ENCODE results near the gene SAMD3.
"Not testable (repeated sequence)": the region's sequence is repeated elsewhere in the genome, so short reads cannot be mapped to it uniquely, and the experiment has no call there.

SAMD3 gene

GRCh38 chr6:130187335-130188206, 35.2 kb downstream of the SAMD3 start:
- no peak for TF ChIP-seq POLR2AphosphoS5 (IDR thresholded peaks at IDR 0.05; ENCODE audit: low read depth, low read length)
- no peak for TF ChIP-seq TAF1 (IDR thresholded peaks at IDR 0.05; ENCODE audit: borderline replicate concordance, low read depth, low read length)
- TF ChIP-seq POLR2A (IDR thresholded peaks at IDR 0.05; ENCODE audit: low read depth, low read length) = no peak
- no peak for DNase-seq (ENCODE audit: insufficient read length)
- no peak for FAIRE-seq

- TF ChIP-seq POLR2A (IDR thresholded peaks at IDR 0.05; ENCODE audit: low read depth, low read length) = no peak
- TF ChIP-seq POLR2AphosphoS5 (IDR thresholded peaks at IDR 0.05; ENCODE audit: low read depth, low read length) = no peak
- no peak for TF ChIP-seq TAF1 (IDR thresholded peaks at IDR 0.05; ENCODE audit: borderline replicate concordance, low read depth, low read length)
- FAIRE-seq = no peak
- no peak for DNase-seq (ENCODE audit: insufficient read length)
Observed at GRCh38 chr6:130185658-130186057, 37.1 kb downstream of the SAMD3 start.

- DNase-seq (ENCODE audit: insufficient read length) (no peak), FAIRE-seq (peak; percentile 71)
- TF ChIP-seq TAF1 (IDR thresholded peaks at IDR 0.05; ENCODE audit: borderline replicate concordance, low read depth, low read length) = no peak
- no peak for TF ChIP-seq POLR2A (IDR thresholded peaks at IDR 0.05; ENCODE audit: low read depth, low read length)
- TF ChIP-seq POLR2AphosphoS5 (IDR thresholded peaks at IDR 0.05; ENCODE audit: low read depth, low read length) = no peak
Observed at GRCh38 chr6:130183271-130184222, 39.2 kb downstream of the SAMD3 start.

DNA sequence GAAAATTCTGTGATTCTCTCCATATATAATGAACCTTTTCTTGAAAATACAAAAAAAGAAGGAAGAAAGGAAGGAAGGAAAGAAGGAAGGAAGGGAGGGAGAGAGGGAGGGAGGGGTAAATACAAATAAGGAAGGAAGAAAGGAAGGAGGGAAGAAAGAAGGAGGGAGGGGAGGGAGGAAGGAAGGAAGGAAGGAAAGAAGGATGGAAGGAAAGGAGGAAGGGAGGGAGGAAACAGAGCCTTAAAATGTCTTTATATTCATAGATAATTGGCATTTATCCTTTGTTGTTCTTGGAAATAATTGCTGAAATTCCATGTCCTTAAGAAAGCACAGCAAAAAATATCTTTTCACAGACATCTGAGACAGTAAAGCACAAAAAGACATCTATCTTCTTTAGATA, 40.3 kb downstream of the SAMD3 start:
- FAIRE-seq (no peak), DNase-seq (ENCODE audit: insufficient read length) (no peak)
- no peak for TF ChIP-seq TAF1 (IDR thresholded peaks at IDR 0.05; ENCODE audit: borderline replicate concordance, low read depth, low read length)
- no peak for TF ChIP-seq POLR2AphosphoS5 (IDR thresholded peaks at IDR 0.05; ENCODE audit: low read depth, low read length)
- no peak for TF ChIP-seq POLR2A (IDR thresholded peaks at IDR 0.05; ENCODE audit: low read depth, low read length)

DNA sequence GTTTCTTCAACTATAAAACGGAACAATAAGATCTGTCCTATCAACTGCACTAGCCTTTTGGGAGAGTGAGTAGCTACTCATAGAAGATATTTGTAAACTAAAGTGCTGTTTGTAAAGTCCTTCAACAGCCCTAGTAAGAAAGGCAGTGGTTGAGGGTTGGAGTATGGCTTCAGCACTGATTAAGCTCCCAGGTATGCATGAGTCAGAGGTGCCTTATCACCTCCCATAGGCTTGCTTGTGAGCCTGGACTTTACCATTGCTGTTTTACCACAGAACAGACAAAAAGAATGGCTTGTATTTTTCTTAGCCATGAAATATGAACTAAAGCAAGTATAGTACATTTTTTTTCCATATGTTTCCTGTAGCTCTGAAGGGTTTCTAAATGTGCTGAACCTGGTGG, 44.1 kb downstream of the SAMD3 start:
- DNase-seq (ENCODE audit: insufficient read length) (no peak), FAIRE-seq (no peak)
- TF ChIP-seq POLR2AphosphoS5 (IDR thresholded peaks at IDR 0.05; ENCODE audit: low read depth, low read length) = no peak
- TF ChIP-seq POLR2A (IDR thresholded peaks at IDR 0.05; ENCODE audit: low read depth, low read length) = no peak
- TF ChIP-seq TAF1 (IDR thresholded peaks at IDR 0.05; ENCODE audit: borderline replicate concordance, low read depth, low read length) = no peak

GRCh38 chr6:130176378-130176777, 46.4 kb downstream of the SAMD3 start:
- no peak for TF ChIP-seq POLR2AphosphoS5 (IDR thresholded peaks at IDR 0.05; ENCODE audit: low read depth, low read length)
- TF ChIP-seq POLR2A (IDR thresholded peaks at IDR 0.05; ENCODE audit: low read depth, low read length) = no peak
- TF ChIP-seq TAF1 (IDR thresholded peaks at IDR 0.05; ENCODE audit: borderline replicate concordance, low read depth, low read length) = no peak
- FAIRE-seq = no peak

DNA sequence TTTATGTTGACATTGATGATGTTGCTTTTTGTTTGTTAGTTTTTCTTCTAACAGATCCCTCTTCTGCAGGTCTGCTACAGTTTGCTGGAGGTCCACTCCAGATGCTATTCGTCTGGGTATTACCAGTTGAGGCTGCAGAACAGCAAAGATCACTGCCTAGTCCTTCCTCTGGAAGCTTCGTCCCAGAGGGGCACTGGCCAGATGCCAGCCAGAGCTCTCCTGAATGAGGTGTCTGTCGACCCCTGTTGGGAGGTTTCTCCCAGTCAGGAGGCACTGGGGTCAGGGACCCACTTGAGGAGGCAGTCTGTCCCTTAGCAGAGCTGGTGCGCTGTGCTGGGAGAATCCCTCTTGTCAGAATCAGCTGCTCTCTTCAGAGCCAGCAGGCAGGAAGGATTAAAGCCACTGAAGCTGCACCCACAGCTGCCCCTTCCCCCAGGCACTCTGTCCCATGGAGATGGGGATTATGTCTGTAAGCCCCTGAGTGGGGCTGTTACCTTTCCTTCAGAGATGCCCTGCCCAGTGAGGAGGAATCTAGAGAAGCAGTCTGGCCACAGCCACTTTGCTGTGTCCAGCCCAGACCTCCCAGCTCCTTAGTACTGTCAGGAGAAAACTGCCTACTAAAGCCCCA, 49.3 kb downstream of the SAMD3 start:
- FAIRE-seq; DNase-seq (ENCODE audit: insufficient read length): not testable (repeated sequence)

More at GRCh38 chr6:130176378-130176777, 46.4 kb downstream of the SAMD3 start:
- no peak for DNase-seq (ENCODE audit: insufficient read length)

DNA sequence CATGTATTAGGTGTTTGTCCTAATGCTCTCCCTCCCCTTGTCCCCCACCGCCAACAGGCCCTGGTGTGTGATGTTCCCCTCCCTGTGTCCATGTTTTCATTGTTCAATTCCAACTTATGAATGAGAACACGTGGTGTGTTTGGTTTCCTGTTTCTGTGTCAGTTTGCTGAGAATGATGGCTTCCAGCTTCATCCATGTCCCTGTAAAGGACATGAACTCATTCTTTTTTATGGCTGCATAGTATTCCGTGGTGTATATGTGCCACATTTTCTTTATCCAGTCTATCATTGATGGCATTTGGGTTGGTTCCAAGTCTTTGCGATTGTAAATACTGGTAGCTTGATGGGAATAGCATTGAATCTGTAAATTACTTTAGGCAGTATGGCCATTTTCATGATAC, 52.6 kb downstream of the SAMD3 start:
- not testable (repeated sequence) for DNase-seq (ENCODE audit: insufficient read length); FAIRE-seq

- DNase-seq (ENCODE audit: insufficient read length) (no peak), FAIRE-seq (no peak)
- TF ChIP-seq POLR2A (IDR thresholded peaks at IDR 0.05; ENCODE audit: low read depth, low read length) (no peak), TAF1 (IDR thresholded peaks at IDR 0.05; ENCODE audit: borderline replicate concordance, low read depth, low read length) (no peak), POLR2AphosphoS5 (IDR thresholded peaks at IDR 0.05; ENCODE audit: low read depth, low read length) (no peak)
Observed at GRCh38 chr6:130167655-130168054, 55.1 kb downstream of the SAMD3 start.

- FAIRE-seq (no peak), DNase-seq (ENCODE audit: insufficient read length) (no peak)
- TF ChIP-seq POLR2AphosphoS5 (IDR thresholded peaks at IDR 0.05; ENCODE audit: low read depth, low read length) (no peak), POLR2A (IDR thresholded peaks at IDR 0.05; ENCODE audit: low read depth, low read length) (no peak), TAF1 (IDR thresholded peaks at IDR 0.05; ENCODE audit: borderline replicate concordance, low read depth, low read length) (no peak)
Observed at GRCh38 chr6:130164251-130164650, 58.5 kb downstream of the SAMD3 start.

DNA sequence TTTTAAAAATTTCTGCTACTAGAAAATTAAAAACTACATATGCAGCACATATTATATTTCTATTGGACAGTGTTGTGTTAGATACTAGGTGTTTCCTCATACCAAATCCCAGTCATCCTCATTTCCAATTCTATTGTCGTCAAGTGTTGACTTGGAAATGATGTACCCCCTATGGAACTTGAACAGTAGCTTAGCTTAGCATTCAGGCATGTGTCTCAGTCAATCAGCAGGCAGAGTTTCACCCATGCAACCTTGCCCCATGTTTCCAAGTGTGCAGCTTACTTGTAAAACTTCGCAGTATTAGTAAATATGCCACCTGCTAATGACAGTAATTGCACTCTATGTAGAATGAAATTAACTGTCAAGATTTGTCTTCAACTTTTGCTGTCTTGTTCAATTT, 59.5 kb downstream of the SAMD3 start:
- DNase-seq (ENCODE audit: insufficient read length) = no peak
- no peak for TF ChIP-seq POLR2AphosphoS5 (IDR thresholded peaks at IDR 0.05; ENCODE audit: low read depth, low read length)
- no peak for TF ChIP-seq POLR2A (IDR thresholded peaks at IDR 0.05; ENCODE audit: low read depth, low read length)
- TF ChIP-seq TAF1 (IDR thresholded peaks at IDR 0.05; ENCODE audit: borderline replicate concordance, low read depth, low read length) = no peak
- no peak for FAIRE-seq

Measured in GM12892 (cell line).